K562 (cell line): Measurements from ENCODE around the gene OPRL1. TPM values are rescaled to one million over a fixed set of nuclear protein-coding genes. Genes with fewer than 3 reads are reported as not detected.

ENCODE experiments used
- ATAC-seq: fragments of 200-7000 bp; cut with Tn5 transposase; 3 replicates; pipeline ENCODE4 v1.9.1; 2020; ENCODE audit warnings: moderate library complexity
- BruUV-seq: library from RNA; stranded (reverse); fragments of 400-500 nt; replicated peaks from 2 replicates; lab custom pipeline; 2021; lab: Mats Ljungman, UMichigan
- CTCF ChIA-PET: fragments of 300-600 bp; formaldehyde crosslinking; extraction: SDS; loops from one replicate; lab custom pipeline; 2021; ENCODE audit warnings: low intra/inter-chr PET ratio; lab: Yijun Ruan, JAX
- POLR2A ChIA-PET: fragments of 300-600, 350-650 bp; sonication (Branson Sonifier 250); formaldehyde crosslinking; extraction: SDS; loops from one replicate; lab custom pipeline; 2021; ENCODE audit warnings: antibody characterized with exemption, inconsistent platforms; lab: Yijun Ruan, JAX
- DNase-seq, 4 experiments: peaks; one replicate each; pipeline versions ENCODE4 v3.0.0 to v3.0.0-alpha.2; 2011 to 2018; ENCODE audit warnings: low spot score in 3 of 4, mixed read lengths in 3 of 4; ENCODE audit errors: extremely low read depth in 1 of 4
- FAIRE-seq: peaks from 2 replicates; lab custom pipeline; 2011; peaks lifted over from hg19 to GRCh38; lab: Jason Lieb, UNC
- H2AFZ ChIP-seq: 2 replicates; pipeline ENCODE4 v1.6.0; 2011; ENCODE audit warnings: low read depth, low read length, control low read depth, inconsistent platforms
- H3K27ac ChIP-seq: fragments of 200-600 bp; 3 replicates; pipeline ENCODE4 v1.8.0; 2011; ENCODE audit warnings: low read depth, mild to moderate bottlenecking, control low read depth, inconsistent platforms, low read length, moderate library complexity, mixed read lengths; ENCODE audit errors: extremely low read depth
- H3K27me3 ChIP-seq, 2 experiments: fragments of 300-600 bp in 1 of 2; 2 replicates in 1 of 2; 3 replicates in 1 of 2; pipeline versions ENCODE4 v1.6.0 to v1.8.0; 2011; ENCODE audit warnings: inconsistent platforms in 2 of 2, low read length in 2 of 2, mild to moderate bottlenecking in 1 of 2, mixed read lengths in 1 of 2, moderate library complexity in 1 of 2; ENCODE audit not compliant: control insufficient read depth in 2 of 2, insufficient read depth in 2 of 2
- H3K36me3 ChIP-seq: fragments of 300-600 bp; 3 replicates; pipeline ENCODE4 v1.8.0; 2011; ENCODE audit warnings: mild to moderate bottlenecking, low read length, inconsistent platforms; ENCODE audit not compliant: control insufficient read depth, insufficient read depth
- H3K4me1 ChIP-seq, 2 experiments: fragments of 200-600 bp in 1 of 2; replicated peaks in 1 of 2; 2 replicates in 1 of 2; 3 replicates in 1 of 2; pipeline versions ENCODE4 v1.5.1 to v1.8.0; 2011; ENCODE audit warnings: inconsistent platforms in 2 of 2, low read length in 2 of 2, mild to moderate bottlenecking in 1 of 2, mixed read lengths in 1 of 2, moderate library complexity in 1 of 2; ENCODE audit not compliant: control insufficient read depth in 2 of 2, insufficient read depth in 2 of 2
- H3K4me2 ChIP-seq: 2 replicates; pipeline ENCODE4 v1.6.1; 2011; ENCODE audit warnings: low read length, control low read depth, inconsistent platforms, mixed read lengths; ENCODE audit not compliant: insufficient read depth
- H3K4me3 ChIP-seq: fragments of 200-600 bp; sonication (generic), shearing (Covaris generic); 2 replicates; pipeline ENCODE4 v1.5.1; 2016; ENCODE audit warnings: control low read depth, inconsistent platforms
- H3K79me2 ChIP-seq: fragments of 200-600 bp; 3 replicates; pipeline ENCODE4 v1.8.0; 2011; ENCODE audit warnings: low read length, inconsistent platforms; ENCODE audit not compliant: control insufficient read depth, insufficient read depth
- H3K9ac ChIP-seq, 2 experiments: 2 replicates each; pipeline versions ENCODE4 v1.6.0 to v1.6.1; 2011; ENCODE audit warnings: low read depth in 2 of 2, low read length in 2 of 2, control low read depth in 1 of 2, inconsistent platforms in 1 of 2, mild to moderate bottlenecking in 1 of 2, mixed read lengths in 1 of 2; ENCODE audit not compliant: insufficient read depth in 1 of 2
- H3K9me1 ChIP-seq: one replicate; pipeline ENCODE4 v1.6.0; 2011; ENCODE audit warnings: inconsistent platforms, mild to moderate bottlenecking, low read length, moderate library complexity; ENCODE audit not compliant: control insufficient read depth, insufficient read depth
- H3K9me3 ChIP-seq: replicated peaks from 2 replicates; pipeline ENCODE4 v1.5.1; 2011; ENCODE audit warnings: low read depth, low read length, inconsistent platforms; ENCODE audit not compliant: control insufficient read depth, insufficient read depth
- H4K20me1 ChIP-seq: replicated peaks from 2 replicates; pipeline ENCODE4 v1.6.1; 2011; ENCODE audit warnings: low read length, inconsistent platforms, mixed read lengths; ENCODE audit not compliant: control insufficient read depth, insufficient read depth
- TCF3 ChIP-seq: sonication (generic); formaldehyde crosslinking; IDR thresholded peaks from 2 replicates; pipeline ENCODE4 v1.4.0; 2020; ENCODE audit warnings: mild to moderate bottlenecking, missing genetic modification reagents
- ZEB2 ChIP-seq: fragments of 450-650 bp; IDR thresholded peaks from 2 replicates; pipeline ENCODE4 v1.6.1; 2016
- WGBS: fragments of 100-300 bp; shearing (Covaris generic); methylation state at CpG from one replicate; pipeline ENCODE4 v1.1.6; 2016; ENCODE audit warnings: low coverage, mixed read lengths; ENCODE audit not compliant: insufficient coverage; ENCODE audit errors: missing lambda C conversion rate; 5-methylcytosine and 5-hydroxymethylcytosine counted together
- in situ Hi-C: fragments of 300-500 bp; cut with MboI; formaldehyde crosslinking; loops from 4 replicates; pipeline ENCODE4 v1.15.0; 2018; ENCODE audit warnings: inconsistent platforms, mixed read lengths
- intact Hi-C: fragments of 100-400 bp; cut with micrococcal nuclease; formaldehyde crosslinking; loops from 2 replicates; pipeline ENCODE4 v1.14.2; 2022
- polyA plus RNA-seq, 8 experiments: library from polyadenylated mRNA; depleted of rRNA in 4 of 8; stranded (reverse) in 5 of 8; unstranded in 3 of 8; fragments of >200 nt; fragmentation: Nextera tagmentation in 2 of 8; fragmentation: Illumina TruSeq in 1 of 8; extraction: Ambion mirVana in 2 of 8; extraction: Trizol in 1 of 8; gene quantifications; 2 replicates each; pipeline versions ENCODE4 v1.2.1 to v1.2.3, GENCODE V29; 2011 to 2014; ENCODE audit warnings: inconsistent platforms in 1 of 8, missing spikeins in 1 of 8
- total RNA-seq, 7 experiments: library from RNA; depleted of rRNA in 6 of 7; stranded (reverse); fragments of >200 nt in 6 of 7; fragmentation: Illumina TruSeq in 2 of 7; extraction: Trizol in 2 of 7; gene quantifications; 2 replicates each; pipeline versions ENCODE4 v1.2.1 to v1.2.3, GENCODE V29; 2011 to 2021; ENCODE audit warnings: low replicate concordance in 1 of 7
- TF ChIP-seq, protein P1 (sequence below), 2 experiments: fragments of 450-650 bp; formaldehyde crosslinking in 1 of 2; IDR thresholded peaks; 2 replicates each; pipeline versions ENCODE4 v1.4.0 to v1.6.1; 2014 to 2020; ENCODE audit warnings: mild to moderate bottlenecking in 2 of 2, borderline replicate concordance in 1 of 2, low read depth in 1 of 2

The OPRL1 gene
- total and polyA plus RNA-seq, 9 of the 15 experiments (the other 6 are each of a cell fraction or from before 2014, with no cell fraction given), result 0.06 to 0.33 (median 0.11) TPM; not detected in 2

DNA sequence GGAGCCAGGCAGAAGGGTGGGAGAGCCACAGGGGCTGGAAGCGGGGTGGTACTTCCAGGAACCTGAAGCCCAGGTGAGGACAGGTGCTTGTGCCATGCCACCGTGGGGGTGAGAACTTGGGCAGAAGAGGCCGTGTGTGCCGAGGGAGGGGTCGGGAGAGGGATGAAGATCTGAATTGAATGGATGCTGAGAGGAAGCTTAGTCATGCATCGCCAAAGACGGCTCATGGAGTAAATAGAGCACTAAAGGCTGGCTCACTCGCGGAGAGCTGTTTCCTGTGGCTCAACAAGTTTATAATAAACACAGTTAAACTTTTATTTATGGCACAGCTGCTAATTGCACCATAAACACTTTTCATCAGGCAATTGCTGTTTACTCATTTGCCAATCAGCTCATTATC, 62.7 kb downstream of the OPRL1 start:
- H3K9ac ChIP-seq, result no peak overlapping the region
- H3K4me3 ChIP-seq, result no peak overlapping the region
- ChIA-PET POLR2A (interaction anchor here (1.5 kb wide), 1 partner anchor 113 kb away, joined by 3 read pairs; the partner anchor contains the start of gene PCMTD2), CTCF (interaction anchor here (0.6 kb wide), 1 partner anchor 883 kb away, joined by 3 read pairs; no protein-coding TSS in a partner anchor)
- no peak overlapping the region for H3K27ac ChIP-seq
- H3K27me3 ChIP-seq, result peaks cover 17 to 54% of the 10 kb centered on the region in 2 experiments; a peak in 4 of 5 replicates
- in situ Hi-C loops (no loop called here), intact Hi-C loops (no loop called here)
- no peak for FAIRE-seq
- no peaks in the 10 kb centered on the region for H3K79me2 ChIP-seq
- no TSS peak for BruUV-seq
- 5% methylated on average over 9 of the region's 9 CpGs for WGBS
- peaks cover 16% of the 10 kb centered on the region for H3K9me3 ChIP-seq
- no peaks in the 10 kb centered on the region for H3K9me1 ChIP-seq
- no peaks in the 10 kb centered on the region for H4K20me1 ChIP-seq
- H3K4me2 ChIP-seq, result no peak overlapping the region
- H2AFZ ChIP-seq, result no peak overlapping the region
- TF ChIP-seq ZEB2 (no peak), TCF3 (CRISPR knock-in tag) (no peak)
- TF ChIP-seq, protein P1, sequence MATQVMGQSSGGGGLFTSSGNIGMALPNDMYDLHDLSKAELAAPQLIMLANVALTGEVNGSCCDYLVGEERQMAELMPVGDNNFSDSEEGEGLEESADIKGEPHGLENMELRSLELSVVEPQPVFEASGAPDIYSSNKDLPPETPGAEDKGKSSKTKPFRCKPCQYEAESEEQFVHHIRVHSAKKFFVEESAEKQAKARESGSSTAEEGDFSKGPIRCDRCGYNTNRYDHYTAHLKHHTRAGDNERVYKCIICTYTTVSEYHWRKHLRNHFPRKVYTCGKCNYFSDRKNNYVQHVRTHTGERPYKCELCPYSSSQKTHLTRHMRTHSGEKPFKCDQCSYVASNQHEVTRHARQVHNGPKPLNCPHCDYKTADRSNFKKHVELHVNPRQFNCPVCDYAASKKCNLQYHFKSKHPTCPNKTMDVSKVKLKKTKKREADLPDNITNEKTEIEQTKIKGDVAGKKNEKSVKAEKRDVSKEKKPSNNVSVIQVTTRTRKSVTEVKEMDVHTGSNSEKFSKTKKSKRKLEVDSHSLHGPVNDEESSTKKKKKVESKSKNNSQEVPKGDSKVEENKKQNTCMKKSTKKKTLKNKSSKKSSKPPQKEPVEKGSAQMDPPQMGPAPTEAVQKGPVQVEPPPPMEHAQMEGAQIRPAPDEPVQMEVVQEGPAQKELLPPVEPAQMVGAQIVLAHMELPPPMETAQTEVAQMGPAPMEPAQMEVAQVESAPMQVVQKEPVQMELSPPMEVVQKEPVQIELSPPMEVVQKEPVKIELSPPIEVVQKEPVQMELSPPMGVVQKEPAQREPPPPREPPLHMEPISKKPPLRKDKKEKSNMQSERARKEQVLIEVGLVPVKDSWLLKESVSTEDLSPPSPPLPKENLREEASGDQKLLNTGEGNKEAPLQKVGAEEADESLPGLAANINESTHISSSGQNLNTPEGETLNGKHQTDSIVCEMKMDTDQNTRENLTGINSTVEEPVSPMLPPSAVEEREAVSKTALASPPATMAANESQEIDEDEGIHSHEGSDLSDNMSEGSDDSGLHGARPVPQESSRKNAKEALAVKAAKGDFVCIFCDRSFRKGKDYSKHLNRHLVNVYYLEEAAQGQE (IDR thresholded peaks at IDR 0.05; ENCODE audit: borderline replicate concordance), result no peak
- TF ChIP-seq, protein P1 (CRISPR knock-in tag; IDR thresholded peaks at IDR 0.05; ENCODE audit: low read depth), result no peak
- TF ChIP-seq, all 486 proteins: peak for 0
- no peaks in the 10 kb centered on the region for H3K36me3 ChIP-seq
- ATAC-seq (no peak), DNase-seq (no peak)
- H3K4me1 ChIP-seq, result no peaks in the 10 kb centered on the region
